ENCODE data around the gene TRMT44.

- TF ChIP-seq CTCF (conservative IDR thresholded peaks at IDR 0.05; ENCODE audit: low read depth, low read length) (no peak), EZH2 (IDR thresholded peaks at IDR 0.05; ENCODE audit: low read length, unreplicated experiment) (no peak)
Observed at GRCh38 chr4:8497762-8498161, 57.2 kb downstream of the TRMT44 start.

All from PC-3 (cell line).